HG02623 (cell line): ENCODE measurements around the gene GUCD1.

ENCODE experiments used
- ATAC-seq: cut with Tn5 transposase; IDR thresholded peaks from one replicate; pipeline ENCODE4 v1.9.1; 2021; ENCODE audit warnings: moderate library complexity; ENCODE audit not compliant: unreplicated experiment

The GUCD1 gene

DNA sequence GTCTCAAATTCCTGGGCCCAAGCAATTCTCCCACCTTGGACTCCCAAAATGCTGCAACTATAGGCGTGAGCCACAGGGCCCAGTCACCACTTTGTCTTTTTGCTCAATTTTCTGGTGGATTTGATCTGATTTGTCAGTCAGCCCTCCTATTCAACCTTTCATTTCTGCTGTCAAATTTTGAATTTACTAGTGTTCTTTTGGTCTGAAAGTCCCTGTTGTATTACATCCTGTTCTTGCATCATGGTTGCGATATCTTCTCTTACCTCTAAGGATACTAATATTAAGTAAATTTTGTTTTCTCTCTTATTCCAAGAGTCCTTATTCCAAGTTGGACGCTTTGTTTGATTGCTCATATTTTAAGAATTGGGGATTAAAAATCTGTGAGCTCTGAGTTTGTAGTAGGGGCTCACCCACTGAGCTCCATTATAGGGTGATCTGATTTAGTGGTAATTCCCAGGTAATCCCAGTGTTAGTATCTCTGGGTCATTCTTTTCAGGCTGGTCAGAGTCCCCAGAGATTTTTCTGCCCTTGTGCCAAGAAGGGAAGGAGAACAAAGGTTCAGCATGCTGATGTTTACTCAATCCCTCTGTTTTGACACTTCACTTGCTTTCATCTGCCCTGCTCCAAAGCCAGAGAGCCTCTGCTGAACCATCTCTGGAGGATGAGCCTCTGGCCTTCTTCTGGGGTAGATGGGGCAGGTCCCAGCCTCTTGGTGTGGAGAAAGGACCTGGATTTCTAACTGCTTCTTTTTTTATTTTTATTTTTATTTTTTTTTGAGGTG is 49.8 kb downstream of the GUCD1 start:
- ATAC-seq = no peak

- no peak for ATAC-seq
Measured at GRCh38 chr22:24504540-24504939, 50.4 kb downstream of the GUCD1 start.

DNA sequence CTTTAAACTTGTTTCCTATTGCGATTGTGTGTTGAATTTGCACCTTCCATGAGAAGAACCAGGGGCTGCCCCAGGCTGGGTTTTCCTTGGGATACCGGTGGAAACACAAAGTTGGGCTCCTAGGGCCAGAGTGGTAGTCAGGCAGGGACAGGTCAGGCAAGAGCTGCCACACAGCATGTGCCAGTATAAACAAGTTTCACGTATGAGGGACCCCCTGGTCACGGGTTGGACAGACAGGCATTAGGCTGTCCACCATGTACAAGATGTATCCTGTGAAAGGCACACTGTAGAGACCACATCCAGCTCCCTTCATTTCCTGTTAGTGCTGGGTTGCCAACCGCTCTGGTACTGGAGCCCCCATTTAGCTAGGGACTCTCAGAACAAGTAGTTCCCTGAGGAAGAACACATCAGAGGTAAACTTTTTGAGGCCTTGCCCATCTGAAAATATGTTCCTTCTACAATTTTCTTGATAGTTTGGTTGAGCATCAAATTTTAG is 51.0 kb downstream of the GUCD1 start:
- no peak for ATAC-seq

GRCh38 chr22:24503137-24503842 is 51.6 kb downstream of the GUCD1 start:
- no peak for ATAC-seq

GRCh38 chr22:24502541-24502940 is 52.4 kb downstream of the GUCD1 start:
- no peak for ATAC-seq

DNA sequence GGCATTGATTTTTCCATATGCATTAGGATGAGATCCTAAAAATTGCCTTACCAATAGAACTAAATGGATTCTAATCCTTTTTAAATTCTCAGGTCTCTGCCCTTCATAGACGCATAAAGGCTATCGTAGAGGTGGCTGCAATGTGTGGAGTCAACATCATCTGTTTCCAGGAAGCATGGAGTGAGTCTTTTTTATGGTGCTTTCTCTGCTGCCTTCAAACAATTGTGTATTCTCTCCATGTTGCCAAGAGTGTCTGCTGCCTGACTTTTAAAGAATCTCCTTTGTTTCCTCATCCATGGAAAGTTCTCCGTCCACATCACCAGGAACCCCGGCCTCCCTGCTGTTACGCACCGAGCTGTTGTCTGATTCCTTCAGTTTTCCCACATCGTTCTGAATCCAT is 52.9 kb downstream of the GUCD1 start:
- no peak for ATAC-seq

DNA sequence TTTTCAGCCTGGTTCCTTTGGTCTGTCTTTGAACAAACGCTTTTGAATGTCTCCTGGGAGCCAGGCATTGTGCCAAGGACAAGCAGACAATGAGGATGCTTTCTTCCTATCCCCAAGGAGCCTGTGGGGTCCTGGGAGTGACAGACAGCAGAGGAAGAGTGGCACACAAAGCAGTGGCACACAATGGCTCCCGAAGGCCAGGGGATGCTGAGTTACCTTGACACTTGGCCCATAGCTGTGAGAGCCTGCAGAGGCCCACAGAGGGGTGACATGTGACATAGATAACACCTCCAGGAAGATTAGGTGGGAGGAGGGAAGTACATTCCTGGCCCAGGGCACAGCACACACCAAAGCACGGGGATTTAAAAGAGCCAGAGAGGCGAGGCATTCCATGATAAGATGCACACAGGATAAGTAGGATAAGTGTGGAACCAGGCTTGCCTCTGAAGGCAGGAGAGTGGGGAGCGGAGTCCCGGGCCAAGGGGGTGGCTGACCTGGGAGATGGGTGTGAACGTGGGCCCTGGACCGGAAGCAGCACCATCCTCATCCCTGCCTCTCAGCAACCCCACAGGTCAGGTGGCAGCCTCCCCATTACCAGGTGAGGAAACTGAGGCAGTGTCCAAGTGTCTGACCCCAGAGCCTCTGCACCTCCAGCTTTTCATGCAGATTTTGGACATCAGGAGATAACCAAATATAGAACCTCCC is 53.5 kb downstream of the GUCD1 start:
- ATAC-seq = no peak

DNA sequence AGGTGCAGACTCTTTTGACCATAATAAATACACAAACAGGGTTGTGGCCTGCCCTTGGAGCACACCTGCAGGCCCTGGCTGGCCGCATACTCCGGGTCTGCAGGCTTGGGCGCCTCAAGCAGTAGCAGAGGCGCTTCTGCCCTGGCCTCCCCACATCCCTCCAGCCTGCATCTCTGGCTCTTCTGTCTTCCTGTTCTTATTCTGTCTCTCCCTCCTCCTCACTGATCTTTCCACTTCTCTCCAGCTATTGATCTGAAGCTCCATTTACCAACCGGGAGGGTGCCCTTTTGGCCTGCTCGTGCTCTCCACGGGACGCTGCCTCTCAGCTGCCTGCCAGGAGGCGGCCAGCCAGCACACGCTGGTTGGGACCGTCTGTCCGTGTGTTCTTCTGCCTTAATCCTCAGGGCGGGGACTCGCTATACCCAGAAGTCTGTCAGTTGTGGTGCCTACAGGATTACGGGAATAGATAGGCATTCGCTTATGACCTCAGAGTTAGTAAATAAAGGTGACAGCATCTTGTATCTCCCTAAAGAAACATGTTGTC is 54.6 kb downstream of the GUCD1 start:
- ATAC-seq = no peak

DNA sequence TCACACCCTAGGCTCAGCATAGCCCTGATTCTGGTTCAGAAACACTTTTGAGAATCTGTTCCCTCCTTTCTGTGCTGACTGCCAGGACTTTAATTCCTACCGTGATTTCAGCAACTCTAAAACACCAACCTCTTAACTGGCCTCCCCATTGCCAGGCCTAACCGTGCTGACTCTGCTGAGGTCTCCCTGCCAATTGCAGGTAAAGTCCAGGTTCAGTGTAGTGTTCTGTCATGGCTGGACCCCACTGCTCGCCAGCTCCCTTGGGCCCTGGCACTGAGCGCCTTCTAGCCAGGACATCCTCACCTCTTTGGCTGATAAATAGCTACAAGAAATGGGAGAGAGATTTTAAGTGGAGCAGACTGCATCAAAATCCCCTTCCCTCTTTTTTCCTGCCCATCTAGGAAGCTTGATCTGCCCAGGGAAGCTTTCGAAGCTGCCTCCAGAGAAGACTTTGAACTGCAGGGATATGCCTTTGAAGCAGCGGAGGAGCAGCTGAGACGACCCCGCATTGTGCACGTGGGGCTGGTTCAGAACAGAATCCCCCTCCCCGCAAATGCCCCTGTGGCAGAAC is 55.1 kb downstream of the GUCD1 start:
- ATAC-seq = no peak

GRCh38 chr22:24498824-24499223 is 56.1 kb downstream of the GUCD1 start:
- no peak for ATAC-seq

DNA sequence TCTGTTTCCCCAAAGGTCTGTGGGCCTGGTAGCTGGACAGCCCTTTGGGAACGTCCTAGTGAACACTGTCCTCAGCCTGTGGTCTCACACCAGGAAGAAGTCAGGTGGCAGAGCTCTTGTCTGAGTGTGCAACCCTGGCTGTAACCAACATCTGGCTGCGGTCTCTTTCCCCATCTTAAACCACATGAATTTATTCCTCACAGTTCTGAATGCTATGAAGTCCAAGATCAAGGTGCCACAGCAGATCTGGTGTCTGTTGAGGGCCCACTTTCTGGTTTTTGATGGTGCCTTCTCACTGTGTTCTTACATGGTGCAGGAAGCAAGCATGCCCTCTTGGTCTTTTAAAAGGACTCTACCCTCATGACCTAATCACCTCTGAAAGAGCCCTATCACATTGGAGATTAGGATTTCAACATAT is 57.1 kb downstream of the GUCD1 start:
- no peak for ATAC-seq

DNA sequence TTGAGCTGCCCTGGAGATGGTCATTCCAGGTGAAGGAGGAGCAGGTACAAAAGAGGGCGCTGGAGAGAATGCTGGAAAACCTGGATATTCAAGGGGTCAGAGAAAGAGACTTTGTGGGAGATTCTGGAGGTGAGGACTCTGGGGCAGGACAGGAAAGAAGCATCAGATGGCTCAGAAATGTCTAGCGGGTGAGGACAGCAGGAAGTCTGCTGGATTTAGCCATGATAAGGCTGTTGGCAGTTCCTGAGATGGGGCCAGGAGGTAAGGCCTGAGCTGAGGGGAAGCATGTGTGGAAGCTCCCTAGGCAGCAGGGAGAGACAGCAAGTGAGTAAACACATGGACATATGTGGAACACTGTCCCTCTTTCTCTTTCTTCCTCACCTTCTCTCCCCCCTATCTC is 58.3 kb downstream of the GUCD1 start:
- no peak for ATAC-seq

- no peak for ATAC-seq
Measured at GRCh38 chr22:24496234-24496633, 58.7 kb downstream of the GUCD1 start.

DNA sequence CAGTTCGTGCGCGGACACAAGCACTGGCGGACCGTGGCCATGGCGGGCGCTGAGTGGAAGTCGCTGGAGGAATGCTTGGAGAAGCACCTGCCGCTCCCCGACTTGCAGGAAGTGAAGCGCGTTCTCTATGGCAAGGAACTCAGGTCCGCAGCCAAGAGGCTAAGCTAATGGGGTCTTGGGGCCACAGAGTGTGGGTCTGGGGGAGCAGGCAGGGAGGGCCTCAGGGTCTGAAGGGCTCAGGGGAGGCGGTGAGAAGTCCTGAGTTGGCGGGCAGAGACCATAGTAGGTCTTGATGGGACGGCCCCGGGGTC is 59.6 kb downstream of the GUCD1 start:
- ATAC-seq = no peak

GRCh38 chr22:24494528-24495364 is 60.2 kb downstream of the GUCD1 start, which contains the start of gene UPB1:
Gene UPB1 (plus strand): TSS chr22:24495332. CDS start chr22:24495404, 72 bp downstream.
- no peak for ATAC-seq

DNA sequence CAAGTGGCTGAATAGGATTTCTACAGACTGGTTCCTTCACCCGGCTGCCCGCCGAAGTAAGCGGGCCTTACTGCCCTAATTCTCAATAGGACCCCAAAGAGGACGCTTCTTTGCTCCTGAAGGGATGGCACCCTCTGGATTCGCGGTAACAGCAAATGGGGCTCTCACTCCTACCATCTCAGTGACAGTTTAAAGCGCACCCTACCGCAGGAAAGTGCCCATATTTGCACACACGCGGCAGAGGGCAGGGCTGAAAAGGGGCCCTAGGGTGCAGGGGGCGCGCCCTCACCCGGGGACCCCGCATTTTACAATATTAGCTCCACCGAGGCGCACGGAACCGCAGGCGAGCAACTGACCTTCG is 60.8 kb downstream of the GUCD1 start:
- no peak for ATAC-seq

DNA sequence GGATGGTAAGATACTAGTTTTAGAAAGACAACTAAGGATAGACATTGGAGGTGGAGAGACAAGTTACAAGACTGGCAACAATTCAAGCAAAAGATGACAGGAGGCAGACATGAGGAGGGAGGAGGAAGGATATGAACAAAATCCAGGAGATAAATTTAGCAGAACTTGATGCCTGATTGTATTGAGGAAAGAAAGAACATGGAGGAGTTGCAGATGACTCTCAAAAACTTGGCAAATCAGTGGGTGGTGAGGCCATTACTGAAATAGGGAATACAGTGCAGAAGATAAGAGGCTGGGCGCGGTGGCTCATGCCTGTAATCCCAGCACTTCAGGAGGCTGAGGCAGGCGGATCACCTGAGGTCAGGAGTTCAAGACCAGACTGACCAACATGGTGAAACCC is 62.5 kb downstream of the GUCD1 start:
- no peak for ATAC-seq
